DOHH2 (cell line): Measurements from ENCODE around the gene SUGP2.

Source experiments
- EZH2phosphoT487 ChIP-seq: fragments of 200-600 bp; sonication (generic); IDR thresholded peaks from 2 replicates; pipeline ENCODE4 v1.6.1; 2017; ENCODE audit warnings: borderline replicate concordance, mild to moderate bottlenecking, antibody characterized with exemption, low read length, moderate library complexity, mixed read lengths
- TF ChIP-seq, protein P1 (sequence below): fragments of 200-600 bp; sonication (generic); IDR thresholded peaks from one replicate; pipeline ENCODE4 v1.5.1; 2014; ENCODE audit warnings: antibody characterized with exemption, mild to moderate bottlenecking, low read depth, low read length; ENCODE audit not compliant: poor library complexity, severe bottlenecking

GRCh38 chr19:19028526-19028925 lies 4.8 kb downstream of the SUGP2 start:
- TF ChIP-seq, protein P1, sequence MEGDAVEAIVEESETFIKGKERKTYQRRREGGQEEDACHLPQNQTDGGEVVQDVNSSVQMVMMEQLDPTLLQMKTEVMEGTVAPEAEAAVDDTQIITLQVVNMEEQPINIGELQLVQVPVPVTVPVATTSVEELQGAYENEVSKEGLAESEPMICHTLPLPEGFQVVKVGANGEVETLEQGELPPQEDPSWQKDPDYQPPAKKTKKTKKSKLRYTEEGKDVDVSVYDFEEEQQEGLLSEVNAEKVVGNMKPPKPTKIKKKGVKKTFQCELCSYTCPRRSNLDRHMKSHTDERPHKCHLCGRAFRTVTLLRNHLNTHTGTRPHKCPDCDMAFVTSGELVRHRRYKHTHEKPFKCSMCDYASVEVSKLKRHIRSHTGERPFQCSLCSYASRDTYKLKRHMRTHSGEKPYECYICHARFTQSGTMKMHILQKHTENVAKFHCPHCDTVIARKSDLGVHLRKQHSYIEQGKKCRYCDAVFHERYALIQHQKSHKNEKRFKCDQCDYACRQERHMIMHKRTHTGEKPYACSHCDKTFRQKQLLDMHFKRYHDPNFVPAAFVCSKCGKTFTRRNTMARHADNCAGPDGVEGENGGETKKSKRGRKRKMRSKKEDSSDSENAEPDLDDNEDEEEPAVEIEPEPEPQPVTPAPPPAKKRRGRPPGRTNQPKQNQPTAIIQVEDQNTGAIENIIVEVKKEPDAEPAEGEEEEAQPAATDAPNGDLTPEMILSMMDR: no peak
- no peak for TF ChIP-seq EZH2phosphoT487
